Measurements from ENCODE around the gene ARL14.

- TF ChIP-seq CTCF (IDR thresholded peaks at IDR 0.05) (no peak), POLR2A (IDR thresholded peaks at IDR 0.05) (no peak)
Measured at GRCh38 chr3:160701490-160701889, 24.5 kb downstream of the ARL14 start.

Measured in adrenal gland (tissue), 5 donors.